NB4 (cell line): ENCODE measurements around the gene VPS4A.
"Not testable (repeated sequence)": the region's sequence is repeated elsewhere in the genome, so short reads cannot be mapped to it uniquely, and the experiment has no call there.

Source experiments
- DNase-seq: peaks from one replicate; pipeline ENCODE4 v3.0.0; 2010; ENCODE audit warnings: low read depth
- H3K4me3 ChIP-seq: one replicate; pipeline ENCODE4 v1.5.1; 2011; ENCODE audit warnings: mild to moderate bottlenecking, low read depth, low read length, moderate library complexity
- MYC ChIP-seq: IDR thresholded peaks from 2 replicates; pipeline ENCODE4 v1.6.1; 2011; ENCODE audit warnings: low read depth, low read length
- POLR2A ChIP-seq: IDR thresholded peaks from 2 replicates; pipeline ENCODE4 v1.6.1; 2011; ENCODE audit warnings: mild to moderate bottlenecking; ENCODE audit not compliant: insufficient read length; ENCODE audit errors: extremely low read depth
- TF ChIP-seq, protein P1 (sequence below): IDR thresholded peaks from one replicate; pipeline ENCODE4 v1.5.1; 2012; ENCODE audit warnings: low read depth, low read length
- TF ChIP-seq, protein P2 (sequence below): IDR thresholded peaks from 2 replicates; pipeline ENCODE4 v1.6.1; 2011; ENCODE audit warnings: low read depth, low read length

VPS4A gene

DNA sequence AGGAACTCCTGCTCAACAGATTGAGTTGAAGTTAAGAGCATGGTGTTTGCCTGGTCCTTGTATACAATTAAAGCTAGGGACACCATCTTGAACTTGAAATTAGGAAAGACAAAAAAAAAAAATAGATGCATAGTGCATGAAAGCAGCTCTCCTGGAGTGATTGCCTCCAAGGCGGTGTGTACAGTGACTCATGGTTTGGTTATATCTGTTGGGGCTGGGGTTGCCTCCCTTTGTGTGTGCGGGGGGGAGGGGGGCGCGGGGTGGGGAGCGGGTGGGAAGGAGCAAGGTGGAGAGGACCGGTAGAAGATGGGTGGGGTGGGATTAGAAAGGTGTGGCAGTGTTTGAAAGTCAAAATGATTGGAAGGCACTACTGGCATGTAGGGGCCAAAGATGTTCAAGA lies 37.1 kb downstream of the VPS4A start:
- H3K4me3 ChIP-seq, result no peak overlapping the region
- TF ChIP-seq POLR2A (no peak), MYC (no peak)
- TF ChIP-seq, protein P1, sequence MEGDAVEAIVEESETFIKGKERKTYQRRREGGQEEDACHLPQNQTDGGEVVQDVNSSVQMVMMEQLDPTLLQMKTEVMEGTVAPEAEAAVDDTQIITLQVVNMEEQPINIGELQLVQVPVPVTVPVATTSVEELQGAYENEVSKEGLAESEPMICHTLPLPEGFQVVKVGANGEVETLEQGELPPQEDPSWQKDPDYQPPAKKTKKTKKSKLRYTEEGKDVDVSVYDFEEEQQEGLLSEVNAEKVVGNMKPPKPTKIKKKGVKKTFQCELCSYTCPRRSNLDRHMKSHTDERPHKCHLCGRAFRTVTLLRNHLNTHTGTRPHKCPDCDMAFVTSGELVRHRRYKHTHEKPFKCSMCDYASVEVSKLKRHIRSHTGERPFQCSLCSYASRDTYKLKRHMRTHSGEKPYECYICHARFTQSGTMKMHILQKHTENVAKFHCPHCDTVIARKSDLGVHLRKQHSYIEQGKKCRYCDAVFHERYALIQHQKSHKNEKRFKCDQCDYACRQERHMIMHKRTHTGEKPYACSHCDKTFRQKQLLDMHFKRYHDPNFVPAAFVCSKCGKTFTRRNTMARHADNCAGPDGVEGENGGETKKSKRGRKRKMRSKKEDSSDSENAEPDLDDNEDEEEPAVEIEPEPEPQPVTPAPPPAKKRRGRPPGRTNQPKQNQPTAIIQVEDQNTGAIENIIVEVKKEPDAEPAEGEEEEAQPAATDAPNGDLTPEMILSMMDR, result no peak
- TF ChIP-seq, protein P2, sequence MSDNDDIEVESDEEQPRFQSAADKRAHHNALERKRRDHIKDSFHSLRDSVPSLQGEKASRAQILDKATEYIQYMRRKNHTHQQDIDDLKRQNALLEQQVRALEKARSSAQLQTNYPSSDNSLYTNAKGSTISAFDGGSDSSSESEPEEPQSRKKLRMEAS, result no peak
- DNase-seq, result no peak

DNA sequence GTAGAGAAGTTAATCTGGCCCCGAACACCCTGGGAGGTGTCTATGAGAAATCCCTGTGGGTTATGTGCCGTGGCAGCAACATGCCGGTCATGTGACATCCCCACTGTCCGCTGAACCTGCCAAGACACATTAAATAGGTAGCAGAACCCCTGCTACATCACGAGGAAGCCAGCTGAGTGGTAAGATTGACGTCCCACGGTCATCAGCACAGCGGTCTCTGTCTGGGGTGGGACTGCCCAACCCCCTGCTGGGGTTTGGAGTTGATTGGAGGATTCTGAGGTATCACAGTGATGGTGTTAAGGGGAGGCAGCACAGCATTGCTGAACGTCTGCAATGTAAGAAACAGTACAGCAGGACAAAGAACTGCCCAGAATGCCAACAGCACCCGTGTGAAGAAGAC lies 38.4 kb downstream of the VPS4A start:
- H3K4me3 ChIP-seq, result no peak overlapping the region
- TF ChIP-seq POLR2A (no peak), MYC (no peak)
- TF ChIP-seq, protein P2, result no peak
- TF ChIP-seq, protein P1, result no peak
- no peak for DNase-seq

DNA sequence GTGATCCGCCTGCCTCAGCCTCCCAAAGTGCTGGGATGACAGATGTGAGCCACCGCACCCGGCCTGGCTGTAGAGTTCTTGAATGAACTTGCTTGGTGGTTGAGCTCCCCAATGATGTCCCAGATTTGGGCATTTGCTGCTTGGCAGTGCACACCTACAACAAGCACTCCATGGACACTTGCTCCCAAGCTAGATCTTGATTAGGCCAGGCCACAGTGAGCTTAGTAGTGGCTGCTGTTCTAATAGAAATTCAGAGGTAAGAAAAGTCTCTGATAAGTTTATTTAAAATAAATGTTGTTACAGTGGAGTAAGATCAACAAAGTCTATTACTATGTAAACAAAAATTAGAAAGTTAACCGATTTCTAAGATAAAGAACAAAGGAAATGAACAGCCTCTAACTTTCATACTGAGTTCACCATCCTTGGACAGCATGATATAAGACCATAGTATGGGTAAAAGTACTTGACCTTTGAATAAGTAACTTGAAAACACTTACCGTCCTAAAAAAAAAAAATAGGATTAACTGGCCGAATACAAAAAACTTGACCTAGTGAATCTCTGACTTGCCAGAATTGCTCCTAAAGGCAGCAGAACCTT lies 39.5 kb downstream of the VPS4A start:
- DNase-seq, result no peak

DNA sequence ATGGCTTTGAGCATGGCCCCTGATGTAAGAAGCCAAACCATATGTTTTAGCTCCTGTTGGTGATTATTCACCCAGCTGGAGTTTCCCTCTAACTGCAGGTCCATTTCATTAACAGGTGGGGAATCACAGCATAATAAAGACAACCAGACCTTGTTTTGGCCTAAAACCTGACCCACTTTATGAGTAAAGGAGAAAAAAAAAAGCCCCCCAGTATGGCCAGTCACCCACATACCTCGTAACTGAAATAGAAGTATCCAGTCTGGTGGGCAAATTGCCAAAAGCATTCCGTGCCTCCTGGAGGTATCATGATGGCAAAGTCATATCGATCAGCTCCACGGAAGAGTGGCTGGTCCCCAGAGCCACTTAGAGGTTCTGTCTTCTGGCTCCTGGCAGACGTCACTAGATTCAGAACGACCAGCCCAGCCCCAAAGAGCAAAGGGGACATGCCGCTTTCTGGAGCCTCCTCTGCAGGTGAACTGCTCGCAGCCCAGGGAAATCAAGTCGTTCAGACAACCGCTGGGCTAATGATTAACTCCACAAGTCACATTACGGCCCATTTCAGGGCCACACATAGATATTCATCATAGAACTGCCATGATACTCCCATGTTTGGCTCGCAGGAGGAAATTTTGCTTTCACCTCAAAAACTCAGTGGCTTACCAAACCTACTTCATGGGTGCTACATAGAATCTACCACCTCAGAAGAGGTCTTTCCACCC lies 40.3 kb downstream of the VPS4A start, which contains the start of gene TMED6:
Gene TMED6, minus strand, starts transcription at position 478 of the 719 bp plus-strand sequence. Its CDS starts 33 bp downstream, at position 445.
- H3K4me3 ChIP-seq, result no peak within 1 kb of the TSS
- no peak for DNase-seq
- TF ChIP-seq MYC, result no peak
- TF ChIP-seq POLR2A, result no peak
- TF ChIP-seq, protein P2, result no peak
- TF ChIP-seq, protein P1, result no peak

More for the DNA sequence above, 39.5 kb downstream of the VPS4A start:
- TF ChIP-seq, protein P2, result no peak
- TF ChIP-seq MYC, result no peak
- TF ChIP-seq, protein P1, result no peak
- TF ChIP-seq POLR2A, result no peak
- H3K4me3 ChIP-seq, result no peak overlapping the region

DNA sequence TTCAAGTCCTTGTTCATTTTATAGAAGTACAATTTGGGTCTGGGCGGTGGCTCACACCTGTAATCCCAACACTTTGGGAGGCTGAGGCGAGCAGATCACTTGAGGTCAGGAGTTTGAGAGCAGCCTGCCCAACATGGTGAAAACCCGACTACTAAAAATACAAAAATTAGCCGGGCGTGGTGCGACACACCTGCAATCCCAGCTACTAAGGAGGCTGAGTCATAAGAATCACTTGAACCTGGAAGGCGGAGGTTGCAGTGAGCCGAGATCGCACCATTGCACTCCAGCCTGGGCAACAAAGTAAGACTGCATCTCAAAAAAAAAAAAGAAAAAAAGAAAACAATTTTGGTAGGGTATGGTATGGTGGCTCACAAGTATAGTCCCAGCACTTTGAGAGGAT lies 48.9 kb downstream of the VPS4A start:
- H3K4me3 ChIP-seq, DNase-seq: not testable (repeated sequence)

DNA sequence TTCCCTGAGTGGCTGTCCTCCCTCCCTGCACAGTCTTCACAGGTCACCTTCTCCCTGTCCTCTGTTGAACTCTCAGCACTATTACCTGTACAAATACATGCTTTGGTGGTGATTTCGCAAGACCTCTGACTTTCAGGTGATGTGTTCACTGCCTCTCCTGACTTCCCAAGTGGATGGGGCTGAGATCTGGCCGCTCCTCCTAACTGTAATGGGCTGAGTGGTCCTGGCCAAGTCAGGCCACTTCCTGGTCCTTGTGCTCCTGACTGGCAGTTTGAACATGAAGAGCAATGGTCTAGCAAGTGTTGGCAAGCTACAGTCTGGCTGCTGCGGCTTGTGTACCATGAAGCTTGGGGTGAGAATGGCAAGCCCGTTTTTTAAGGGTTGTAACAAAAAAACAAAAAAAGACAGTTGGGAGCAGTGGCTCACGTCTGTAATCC lies 52.1 kb downstream of the VPS4A start:
- DNase-seq, result no peak
- no peak overlapping the region for H3K4me3 ChIP-seq
- TF ChIP-seq POLR2A (no peak), MYC (no peak)
- TF ChIP-seq, protein P1, result no peak
- TF ChIP-seq, protein P2, result no peak
